A549 (cell line): Measurements from ENCODE around the gene GPR17. TPM values are rescaled to one million over a fixed set of nuclear protein-coding genes. Genes with fewer than 3 reads are reported as not detected.

ENCODE experiments used
- ATAC-seq, 2 experiments: fragments of 200-7000 bp in 1 of 2; fragments of >200 bp in 1 of 2; cut with Nextera tagmentation in 1 of 2; cut with Tn5 transposase in 1 of 2; 3 replicates each; pipeline versions ENCODE4 v1.8.0 to v1.9.1; 2018 to 2020; ENCODE audit warnings: mild to moderate bottlenecking in 1 of 2, moderate library complexity in 1 of 2
- CTCF ChIA-PET: fragments of 300-600 bp; sonication (Branson Sonifier 250); formaldehyde crosslinking; extraction: SDS; loops from one replicate; lab custom pipeline; 2021; ENCODE audit warnings: antibody characterized with exemption, inconsistent platforms; lab: Yijun Ruan, JAX
- POLR2A ChIA-PET: fragments of 350-600 bp; formaldehyde crosslinking; extraction: SDS; loops from one replicate; lab custom pipeline; 2021; ENCODE audit warnings: antibody characterized with exemption, inconsistent platforms; lab: Yijun Ruan, JAX
- DNase-seq, 2 experiments: peaks; one replicate each; pipeline versions ENCODE4 v3.0.0 to v3.0.0-alpha.2; 2011 to 2016; ENCODE audit warnings: low read depth in 1 of 2, low spot score in 1 of 2
- FAIRE-seq: peaks from 2 replicates; lab custom pipeline; 2011; peaks lifted over from hg19 to GRCh38; lab: Jason Lieb, UNC
- H3K27ac ChIP-seq, 2 experiments: fragments of >200 bp; sonication (Bioruptor Twin); formaldehyde crosslinking; 3 replicates each; pipeline ENCODE4 v1.5.1; 2016 to 2017
- H3K4me1 ChIP-seq: fragments of >200 bp; sonication (Bioruptor Twin); formaldehyde crosslinking; 3 replicates; pipeline ENCODE4 v1.6.1; 2016
- H3K4me2 ChIP-seq: fragments of >200 bp; sonication (Bioruptor Twin); formaldehyde crosslinking; 3 replicates; pipeline ENCODE4 v1.6.1; 2016
- H3K4me3 ChIP-seq: fragments of >200 bp; sonication (Bioruptor Twin); formaldehyde crosslinking; 3 replicates; pipeline ENCODE4 v1.5.1; 2016
- H3K9me3 ChIP-seq: fragments of >200 bp; sonication (Bioruptor Twin); formaldehyde crosslinking; 3 replicates; pipeline ENCODE4 v1.6.1; 2016
- BCL3 ChIP-seq: fragments of >200 bp; sonication (Bioruptor Twin); formaldehyde crosslinking; IDR thresholded peaks from 3 replicates; pipeline ENCODE4 v1.6.1; 2016
- BHLHE40 ChIP-seq: IDR thresholded peaks from 2 replicates; pipeline ENCODE4 v1.6.1; 2012; ENCODE audit warnings: low read depth, low read length, inconsistent platforms
- CBX8 ChIP-seq: fragments of 200-600 bp; sonication (generic); IDR thresholded peaks from 2 replicates; pipeline ENCODE4 v1.6.1; 2016
- CHD2 ChIP-seq: fragments of 150-350 bp; IDR thresholded peaks from 2 replicates; pipeline ENCODE4 v1.6.1; 2014; ENCODE audit warnings: low read length; ENCODE audit not compliant: partially characterized antibody
- EHMT2 ChIP-seq: fragments of 200-600 bp; sonication (generic); IDR thresholded peaks from 2 replicates; pipeline ENCODE4 v1.6.1; 2016; ENCODE audit warnings: antibody characterized with exemption, low read depth, mild to moderate bottlenecking, moderate library complexity
- ESRRA ChIP-seq: fragments of 150-350 bp; IDR thresholded peaks from 2 replicates; pipeline ENCODE4 v1.6.1; 2014; ENCODE audit warnings: mild to moderate bottlenecking, low read length, borderline replicate concordance
- FOSB ChIP-seq: fragments of 250-450 bp; sonication (Bioruptor Pico); IDR thresholded peaks from 2 replicates; pipeline ENCODE4 v1.5.0; 2020; ENCODE audit warnings: mild to moderate bottlenecking, moderate library complexity
- FOXS1 ChIP-seq: fragments of 250-450 bp; sonication (Bioruptor Pico); IDR thresholded peaks from 2 replicates; pipeline ENCODE4 v1.5.0; 2020; ENCODE audit warnings: mild to moderate bottlenecking, moderate library complexity
- HES2 ChIP-seq: fragments of >200 bp; sonication (Bioruptor Twin); formaldehyde crosslinking; IDR thresholded peaks from 2 replicates; pipeline ENCODE4 v1.6.1; 2016
- HEYL ChIP-seq: fragments of 250-450 bp; sonication (Bioruptor Pico); IDR thresholded peaks from 2 replicates; pipeline ENCODE4 v1.8.0; 2021; ENCODE audit warnings: mild to moderate bottlenecking, moderate library complexity
- JUN ChIP-seq, 2 experiments: fragments of >200 bp; sonication (Bioruptor Twin); formaldehyde crosslinking; IDR thresholded peaks; 2 replicates in 1 of 2; 3 replicates in 1 of 2; pipeline ENCODE4 v1.6.1; 2016 to 2017
- KDM1A ChIP-seq: fragments of 200-600 bp; sonication (generic); IDR thresholded peaks from 2 replicates; pipeline ENCODE4 v1.6.1; 2016; ENCODE audit warnings: low read depth, mild to moderate bottlenecking
- MAFK ChIP-seq: fragments of 450-650 bp; IDR thresholded peaks from 2 replicates; pipeline ENCODE4 v1.6.1; 2014; ENCODE audit not compliant: partially characterized antibody
- NR3C1 ChIP-seq: fragments of >200 bp; sonication (Bioruptor Twin); formaldehyde crosslinking; IDR thresholded peaks from 3 replicates; pipeline ENCODE4 v1.6.1; 2017
- PHF8 ChIP-seq: fragments of 200-600 bp; sonication (generic); IDR thresholded peaks from 2 replicates; pipeline ENCODE4 v1.6.1; 2016; ENCODE audit warnings: low read depth, mild to moderate bottlenecking, antibody characterized with exemption, moderate library complexity, borderline replicate concordance
- RAD21 ChIP-seq, 2 experiments: fragments of >200 bp in 1 of 2; sonication (Bioruptor Twin) in 1 of 2; formaldehyde crosslinking in 1 of 2; IDR thresholded peaks in 1 of 2; conservative IDR thresholded peaks in 1 of 2; 2 replicates in 1 of 2; 3 replicates in 1 of 2; pipeline ENCODE4 v1.6.1; 2012 to 2018; ENCODE audit warnings: inconsistent platforms in 1 of 2
- RFX5 ChIP-seq: fragments of 450-650 bp; IDR thresholded peaks from 2 replicates; pipeline ENCODE4 v1.7.1; 2014; ENCODE audit warnings: antibody characterized with exemption, mild to moderate bottlenecking, moderate library complexity
- TFCP2L1 ChIP-seq: fragments of 250-450 bp; sonication (Bioruptor Pico); IDR thresholded peaks from 2 replicates; pipeline ENCODE4 v1.5.0; 2021; ENCODE audit warnings: mild to moderate bottlenecking
- TP53 ChIP-seq: fragments of 250-450 bp; sonication (Bioruptor Pico); IDR thresholded peaks from 2 replicates; pipeline ENCODE4 v1.5.0; 2021; ENCODE audit warnings: mild to moderate bottlenecking, moderate library complexity
- ZC3H11A ChIP-seq: fragments of 450-650 bp; IDR thresholded peaks from 2 replicates; pipeline ENCODE4 v1.6.1; 2014; ENCODE audit warnings: antibody characterized with exemption, mild to moderate bottlenecking
- ZFP36 ChIP-seq: fragments of 450-650 bp; IDR thresholded peaks from 2 replicates; pipeline ENCODE4 v1.6.1; 2014; ENCODE audit warnings: borderline replicate concordance; ENCODE audit not compliant: partially characterized antibody
- ZSCAN20 ChIP-seq: fragments of 250-450 bp; sonication (Bioruptor Pico); IDR thresholded peaks from 2 replicates; pipeline ENCODE4 v1.8.0; 2022; ENCODE audit warnings: mild to moderate bottlenecking, moderate library complexity
- WGBS: methylation state at CpG from one replicate; pipeline ENCODE4 v1.1.6; 2017; ENCODE audit errors: missing lambda C conversion rate; 5-methylcytosine and 5-hydroxymethylcytosine counted together
- polyA plus RNA-seq, 4 experiments: library from polyadenylated mRNA; depleted of rRNA in 3 of 4; stranded (reverse); fragments of >200 nt; fragmentation: RNase III in 1 of 4; extraction: RNeasy Plus Mini Kit Qiagen cat#74134 plus additional on column Dnase treatment in 1 of 4; gene quantifications; 2 replicates in 3 of 4; 3 replicates in 1 of 4; pipeline ENCODE4 v1.2.3, GENCODE V29; 2011 to 2017
- TF ChIP-seq, protein P1 (sequence below): IDR thresholded peaks from 2 replicates; pipeline ENCODE4 v1.6.1; 2012

The GPR17 gene
- polyA plus RNA-seq, 2 of the 4 experiments (the other 2 are of a cell fraction), result not detected

- no peak for ATAC-seq
- CTCF ChIA-PET, result interaction anchor here (1.5 to 5.3 kb wide), 2 partner anchors 17 to 64 kb away, joined by 3 to 31 read pairs; no protein-coding TSS in a partner anchor
These were observed 9.5 kb downstream of the GPR17 start for GRCh38 chr2:127655209-127656073.

GRCh38 chr2:127656569-127657231, 10.7 kb downstream of the GPR17 start:
- ChIA-PET CTCF (interaction anchor here (0.8 to 5.3 kb wide), 2 partner anchors 65 to 177 kb away, joined by 3 to 31 read pairs; no protein-coding TSS in a partner anchor), POLR2A (no interaction called here)
- FAIRE-seq, result no peak
- DNase-seq, result no peak
- H3K27ac ChIP-seq, result no peak overlapping the region
- no peak for ATAC-seq
- 84% methylated on average over 15 of the region's 15 CpGs for whole genome bisulfite sequencing
- no peak for TF ChIP-seq MAFK
- TF ChIP-seq HEYL (CRISPR knock-in tag), result no peak
- TF ChIP-seq BHLHE40, result no peak
- TF ChIP-seq CHD2, result no peak
- TF ChIP-seq TFCP2L1 (CRISPR knock-in tag), result no peak
- TF ChIP-seq EHMT2, result no peak
- no peak for TF ChIP-seq FOXS1 (CRISPR knock-in tag)
- no peaks in the 10 kb centered on the region for H3K9me3 ChIP-seq
- no peak overlapping the region for H3K4me2 ChIP-seq
- no peak overlapping the region for H3K4me3 ChIP-seq
- H3K4me1 ChIP-seq, result no peaks in the 10 kb centered on the region

More at GRCh38 chr2:127655209-127656073, 9.5 kb downstream of the GPR17 start:
- POLR2A ChIA-PET, result no interaction called here
- Histone ChIP-seq H3K4me2 (no peak overlapping the region), H3K4me1 (no peaks in the 10 kb centered on the region), H3K9me3 (no peaks in the 10 kb centered on the region), H3K4me3 (no peak overlapping the region)
- 79% methylated on average over 14 of the region's 16 CpGs for WGBS
- DNase-seq, result no peak
- FAIRE-seq, result no peak
- TF ChIP-seq RAD21 (conservative IDR thresholded peaks at IDR 0.05 in 1 of 2, IDR thresholded peaks at IDR 0.05 in 1 of 2), result no peak
- TF ChIP-seq, protein P1, sequence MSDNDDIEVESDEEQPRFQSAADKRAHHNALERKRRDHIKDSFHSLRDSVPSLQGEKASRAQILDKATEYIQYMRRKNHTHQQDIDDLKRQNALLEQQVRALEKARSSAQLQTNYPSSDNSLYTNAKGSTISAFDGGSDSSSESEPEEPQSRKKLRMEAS, result no peak
- TF ChIP-seq ZFP36, result no peak
- TF ChIP-seq, all 56 proteins: peak for 0
- H3K27ac ChIP-seq, result no peak overlapping the region

- FAIRE-seq (no peak), DNase-seq (no peak), ATAC-seq (no peak)
- H3K4me1 ChIP-seq, result no peaks in the 10 kb centered on the region
- no peak overlapping the region for H3K27ac ChIP-seq
- ChIA-PET POLR2A (no interaction called here), CTCF (interaction anchor here (1.0 kb wide), 1 partner anchor 65 kb away, joined by 3 read pairs; no protein-coding TSS in a partner anchor)
- no peak overlapping the region for H3K4me2 ChIP-seq
- no peaks in the 10 kb centered on the region for H3K9me3 ChIP-seq
- no peak overlapping the region for H3K4me3 ChIP-seq
- 86% methylated on average over 9 of the region's 17 CpGs for WGBS
- no peak for TF ChIP-seq BCL3
- TF ChIP-seq PHF8, result no peak
- TF ChIP-seq ZFP36, result no peak
- no peak for TF ChIP-seq TP53
- no peak for TF ChIP-seq RAD21 (conservative IDR thresholded peaks at IDR 0.05 in 1 of 2, IDR thresholded peaks at IDR 0.05 in 1 of 2)
- TF ChIP-seq ZC3H11A, result no peak
- no peak for TF ChIP-seq ZSCAN20 (CRISPR knock-in tag)
- TF ChIP-seq CHD2, result no peak
- no peak for TF ChIP-seq TFCP2L1 (CRISPR knock-in tag)
- no peak for TF ChIP-seq EHMT2
- TF ChIP-seq ESRRA, result no peak
- TF ChIP-seq JUN (IDR thresholded peaks at IDR 0.05), result no peak
- no peak for TF ChIP-seq CBX8
- TF ChIP-seq RFX5, result no peak
- no peak for TF ChIP-seq FOSB (CRISPR knock-in tag)
- no peak for TF ChIP-seq KDM1A
- TF ChIP-seq NR3C1, result no peak
- no peak for TF ChIP-seq HES2
These were observed 11.3 kb downstream of the GPR17 start for GRCh38 chr2:127657232-127657595.
